Stimulated activated CD4-positive, alpha-beta T cell treated with anti-CD3 and anti-CD28 coated beads, Interleukin-15, amount 100 ng/mL, for 24 hours (primary cell): ENCODE measurements around the gene ARHGAP5.

ENCODE experiments used
- DNase-seq: peaks from one replicate; pipeline ENCODE4 v3.0.0-alpha.2; 2020

The ARHGAP5 gene

GRCh38 chr14:32077081-32078022 lies at the start of gene ARHGAP5:
Gene ARHGAP5 (plus strand): TSS chr14:32077304. CDS start chr14:32090670, 13,366 bp downstream.
- DNase-seq = peak; percentile 58

- no peak for DNase-seq
These were observed 48.5 kb upstream of the ARHGAP5 start for GRCh38 chr14:32028599-32028998.

- no peak for DNase-seq
These were observed 43.6 kb upstream of the ARHGAP5 start for GRCh38 chr14:32033543-32033942.

GRCh38 chr14:32038876-32039275 lies 38.2 kb upstream of the ARHGAP5 start:
- no peak for DNase-seq

GRCh38 chr14:32039401-32040030 lies 37.6 kb upstream of the ARHGAP5 start:
- no peak for DNase-seq

GRCh38 chr14:32043624-32044023 lies 33.5 kb upstream of the ARHGAP5 start:
- DNase-seq = no peak

- DNase-seq = no peak
These were observed 32.6 kb upstream of the ARHGAP5 start for GRCh38 chr14:32044454-32044853.

GRCh38 chr14:32047791-32048190 lies 29.3 kb upstream of the ARHGAP5 start:
- no peak for DNase-seq

- no peak for DNase-seq
These were observed 27.6 kb upstream of the ARHGAP5 start for GRCh38 chr14:32049361-32050088.

- DNase-seq = no peak
These were observed 26.2 kb upstream of the ARHGAP5 start for GRCh38 chr14:32050878-32051277.

- DNase-seq = no peak
These were observed 22.6 kb upstream of the ARHGAP5 start for GRCh38 chr14:32054536-32054935.

- no peak for DNase-seq
These were observed 21.9 kb upstream of the ARHGAP5 start for GRCh38 chr14:32055175-32055574.

- no peak for DNase-seq
These were observed 17.4 kb upstream of the ARHGAP5 start for GRCh38 chr14:32059702-32060101.

- no peak for DNase-seq
These were observed 12.2 kb upstream of the ARHGAP5 start for GRCh38 chr14:32064931-32065330.

- DNase-seq = no peak
These were observed 8.4 kb upstream of the ARHGAP5 start for GRCh38 chr14:32068708-32069107.

- DNase-seq = no peak
These were observed 6.8 kb upstream of the ARHGAP5 start for GRCh38 chr14:32070282-32070681.

GRCh38 chr14:32072676-32073075 lies 4.4 kb upstream of the ARHGAP5 start:
- DNase-seq = no peak

GRCh38 chr14:32073537-32074189 lies 3.4 kb upstream of the ARHGAP5 start:
- DNase-seq = peak; percentile 47

- DNase-seq = no peak
These were observed 2.1 kb upstream of the ARHGAP5 start for GRCh38 chr14:32074887-32075572.

GRCh38 chr14:32075672-32076277 lies 1.3 kb upstream of the ARHGAP5 start:
- no peak for DNase-seq

- peak; percentile 90 for DNase-seq
These were observed 625 bp upstream of the ARHGAP5 start for GRCh38 chr14:32076278-32077080.
